ENCODE measurements around the gene USP10.
A peak's percentile ranks its signal among the peaks of the same experiment; 100 is the strongest.
"Not testable (repeated sequence)": the region's sequence is repeated elsewhere in the genome, so short reads cannot be mapped to it uniquely, and the experiment has no call there.

Gene USP10

DNA sequence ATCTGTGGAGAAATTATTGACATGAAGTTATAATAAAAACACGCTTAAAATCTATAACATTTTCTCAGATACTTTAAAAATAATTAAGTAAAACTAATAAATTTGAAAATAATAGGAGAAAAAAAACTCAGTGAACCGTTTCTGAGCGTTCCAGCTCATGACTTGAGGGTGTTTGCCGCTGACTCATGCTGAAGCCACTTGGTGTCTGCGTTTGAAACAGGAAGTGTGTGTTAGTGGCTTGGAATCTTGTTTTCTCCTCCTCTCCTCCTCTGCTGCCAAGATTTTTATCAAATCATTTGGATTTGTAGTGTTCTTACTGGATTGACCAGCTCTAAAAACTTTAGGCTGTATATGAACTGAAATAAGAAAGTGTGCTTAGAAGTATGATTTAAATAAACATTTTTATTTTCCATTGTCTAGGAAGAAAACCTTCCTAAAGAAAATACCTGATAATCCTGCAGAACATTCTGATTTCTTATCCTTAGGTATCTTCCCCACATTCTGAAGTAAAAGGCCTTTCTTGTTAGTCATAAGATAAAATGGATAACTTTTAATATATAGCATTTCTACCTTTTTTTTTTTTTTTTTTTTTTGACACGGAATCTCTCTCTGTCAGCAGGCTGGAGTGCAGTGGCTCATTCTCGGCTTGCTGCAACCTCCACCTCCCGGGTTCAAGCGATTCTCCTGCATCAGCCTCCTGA is 30.8 kb downstream of the USP10 start:
- no peak for DNase-seq

DNA sequence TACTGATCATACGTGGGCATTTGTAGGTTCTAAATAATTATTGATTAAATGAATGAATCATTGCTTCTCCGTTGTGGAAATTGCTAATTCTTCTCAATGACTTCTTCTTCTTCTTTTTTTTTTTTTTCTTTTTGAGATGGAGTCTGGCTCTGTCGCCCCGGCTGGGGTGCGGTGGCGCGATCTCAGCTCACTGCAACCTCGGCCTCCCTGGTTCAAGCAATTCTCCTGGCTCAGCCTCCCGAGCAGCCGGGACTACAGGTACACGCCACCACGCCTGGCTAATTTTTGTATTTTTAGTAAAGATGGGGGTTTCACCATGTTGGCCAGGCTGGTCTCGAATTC is 32.5 kb downstream of the USP10 start:
- not testable (repeated sequence) for DNase-seq

DNA sequence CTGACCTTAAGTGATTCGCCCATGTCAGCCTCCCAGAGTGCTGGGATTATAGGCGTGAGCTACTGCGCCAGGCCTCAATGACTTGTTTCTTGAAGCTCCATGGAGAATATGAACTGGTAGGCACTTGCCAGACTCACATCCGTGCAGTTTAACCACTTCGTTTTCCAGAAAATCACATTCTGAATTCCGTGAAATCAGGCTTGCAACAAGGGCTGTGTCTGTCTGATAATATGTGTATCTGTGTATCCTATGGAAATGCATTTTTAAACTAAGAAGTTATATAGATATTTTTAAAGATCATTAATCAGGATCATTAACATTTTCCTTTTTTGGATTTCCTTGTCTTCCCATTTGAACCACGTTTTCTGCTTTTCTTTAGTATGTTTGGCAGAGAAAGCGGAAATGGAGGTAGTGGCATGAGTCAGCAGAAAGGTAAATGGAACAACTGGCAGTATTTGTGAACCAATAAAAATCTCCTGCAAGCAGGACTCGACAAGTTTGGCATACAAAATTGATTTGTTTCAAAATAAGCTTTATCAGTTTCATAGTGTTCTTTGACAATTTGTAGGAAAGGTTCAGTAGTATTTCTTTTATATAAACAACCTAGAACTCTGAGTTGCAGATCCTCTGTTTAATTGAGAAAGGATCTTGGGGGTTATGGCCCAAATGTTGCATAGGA is 33.0 kb downstream of the USP10 start:
- DNase-seq, result no peak

DNA sequence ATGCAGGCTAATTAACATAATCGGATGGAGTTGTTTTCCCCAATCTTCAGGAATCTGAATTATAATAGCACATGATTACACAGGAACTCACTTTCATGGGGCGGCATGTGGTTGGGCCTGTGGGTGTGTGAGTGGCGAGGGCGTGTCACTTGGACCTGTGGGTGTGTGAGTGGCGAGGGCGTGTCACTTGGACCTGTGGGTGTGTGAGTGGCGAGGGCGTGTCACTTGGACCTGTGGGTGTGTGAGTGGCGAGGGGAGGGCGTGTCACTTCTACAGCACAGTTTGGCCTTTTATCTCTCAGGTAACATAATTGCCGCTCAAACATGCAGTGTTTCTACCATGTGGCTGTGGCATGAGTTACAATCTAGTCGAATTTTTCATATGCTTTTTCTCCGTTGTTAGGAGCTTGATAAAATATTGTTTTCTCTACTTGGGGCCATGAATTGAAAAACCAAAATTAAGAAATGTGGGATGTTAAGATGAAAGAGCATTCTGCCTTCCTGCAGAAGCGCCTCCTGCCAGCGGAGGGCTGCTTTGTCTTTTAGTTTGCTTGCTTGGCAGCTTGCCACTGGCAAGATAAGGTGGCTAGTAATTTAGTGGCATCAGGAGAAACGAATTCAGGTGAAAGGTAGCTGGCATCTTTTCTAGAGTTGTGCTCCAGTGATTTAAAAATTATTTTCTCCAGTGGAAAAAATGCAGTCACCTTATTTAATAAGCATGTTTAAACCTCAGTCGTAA is 36.2 kb downstream of the USP10 start:
- DNase-seq, result no peak

DNA sequence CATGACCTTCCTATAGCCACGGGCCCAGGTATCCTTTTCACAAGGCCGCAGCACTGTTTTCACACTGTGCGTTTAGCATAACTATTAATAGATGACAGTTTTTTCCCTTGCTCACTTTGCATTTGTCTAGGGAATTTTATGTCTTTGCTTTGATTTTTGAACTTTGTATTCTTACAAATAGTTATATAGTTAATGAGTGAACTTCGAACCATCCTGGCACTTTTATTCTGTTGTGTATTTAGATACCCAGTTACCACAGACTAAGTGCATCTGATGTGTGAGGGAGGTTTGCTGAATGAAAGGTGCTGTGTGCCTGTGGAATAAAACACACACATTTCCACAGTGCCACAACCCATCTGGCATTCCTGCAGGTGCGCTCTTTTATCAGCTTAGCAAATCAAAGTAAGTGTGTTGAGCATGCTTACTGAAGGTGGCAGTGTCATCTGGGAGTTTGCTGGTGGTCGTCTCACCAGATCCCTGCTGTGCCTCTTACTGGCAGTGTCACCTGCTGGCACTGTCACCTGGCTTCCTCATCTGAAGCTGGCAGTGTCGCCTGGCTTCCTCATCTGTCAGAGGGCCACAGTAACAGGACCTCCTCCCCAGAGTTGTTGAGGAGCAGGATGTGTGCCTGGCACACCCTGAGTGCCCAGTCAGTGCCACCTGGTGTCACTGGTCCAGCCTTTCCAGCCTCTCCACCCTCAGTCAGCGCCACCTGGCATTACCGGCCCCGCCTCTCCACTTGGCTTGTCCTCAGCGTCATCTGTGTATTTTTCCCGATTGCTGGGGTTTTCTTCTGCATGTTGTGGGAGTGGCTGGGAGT is 37.6 kb downstream of the USP10 start:
- DNase-seq, result no peak

DNA sequence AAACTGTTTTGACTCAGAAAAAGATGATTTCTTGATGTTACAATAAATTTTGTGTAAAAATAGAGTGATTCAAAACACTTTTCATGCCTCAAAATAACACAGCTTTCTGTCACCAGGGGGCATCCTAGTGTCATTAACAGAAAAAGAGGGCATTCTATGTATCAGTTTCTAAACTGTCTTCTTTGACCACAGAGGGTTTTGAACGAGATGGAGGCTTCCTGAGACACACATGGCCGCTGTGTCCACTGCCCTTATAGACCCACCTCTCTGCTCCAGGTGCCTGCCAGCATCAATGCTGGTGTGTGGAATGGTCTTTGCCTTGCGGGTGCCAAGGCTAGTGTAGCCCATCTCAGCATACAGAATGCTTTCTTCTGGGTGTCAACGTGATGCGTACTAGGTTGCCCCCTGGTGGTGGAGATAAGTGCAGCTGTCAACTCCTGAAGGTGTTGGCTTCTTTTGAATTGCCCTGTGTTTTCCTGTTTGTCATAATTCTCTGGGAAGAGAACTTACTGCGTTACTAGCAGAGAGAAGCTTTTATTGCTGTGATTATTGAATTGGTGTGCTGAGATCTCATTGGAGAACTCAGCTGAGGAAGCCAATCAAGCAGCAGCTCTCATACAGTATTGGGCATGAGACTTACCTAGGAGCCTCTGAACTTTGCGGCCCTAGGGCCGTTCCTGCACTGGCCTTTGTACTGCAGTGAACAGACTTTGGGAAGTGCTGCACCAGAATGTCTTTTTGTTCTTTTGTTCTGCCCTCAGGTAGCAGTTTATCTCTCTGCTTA is 38.6 kb downstream of the USP10 start:
- peak; percentile 73 for DNase-seq

DNA sequence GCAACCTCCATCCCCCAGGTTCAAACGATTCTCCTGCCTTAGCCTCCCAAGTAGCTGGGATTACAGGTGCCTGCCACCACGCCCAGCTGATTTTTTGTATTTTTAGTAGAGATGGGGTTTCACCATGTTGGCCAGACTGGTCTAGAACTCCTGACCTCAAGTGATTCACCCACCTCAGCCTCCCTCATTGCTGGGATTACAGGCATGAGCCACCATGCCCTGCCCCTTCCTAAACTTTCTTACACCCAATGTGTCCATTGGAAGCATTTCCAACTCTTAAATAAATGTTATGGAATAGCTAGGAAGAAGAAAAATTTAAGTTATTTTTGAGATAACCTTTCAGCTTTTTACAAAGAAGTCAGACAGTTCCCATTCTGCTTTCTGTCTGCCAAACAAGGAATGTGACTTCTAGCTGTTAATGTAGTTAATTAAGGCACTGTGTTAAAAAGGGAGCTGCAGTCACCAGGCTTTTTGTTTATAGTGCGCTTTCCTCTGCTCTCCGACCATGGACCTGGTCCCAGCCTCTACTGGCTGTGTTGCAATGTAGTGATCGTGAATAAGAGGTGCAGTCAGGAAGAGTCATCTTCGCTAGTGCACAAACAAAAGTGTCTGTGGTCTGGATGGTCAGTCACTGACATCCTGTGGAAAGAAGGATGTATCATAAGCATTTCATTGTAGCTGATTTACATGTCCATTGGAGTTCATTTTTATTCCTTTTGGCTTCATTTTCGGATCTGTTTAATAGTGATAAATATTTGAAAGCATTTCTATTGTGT is 39.7 kb downstream of the USP10 start:
- no peak for DNase-seq

DNA sequence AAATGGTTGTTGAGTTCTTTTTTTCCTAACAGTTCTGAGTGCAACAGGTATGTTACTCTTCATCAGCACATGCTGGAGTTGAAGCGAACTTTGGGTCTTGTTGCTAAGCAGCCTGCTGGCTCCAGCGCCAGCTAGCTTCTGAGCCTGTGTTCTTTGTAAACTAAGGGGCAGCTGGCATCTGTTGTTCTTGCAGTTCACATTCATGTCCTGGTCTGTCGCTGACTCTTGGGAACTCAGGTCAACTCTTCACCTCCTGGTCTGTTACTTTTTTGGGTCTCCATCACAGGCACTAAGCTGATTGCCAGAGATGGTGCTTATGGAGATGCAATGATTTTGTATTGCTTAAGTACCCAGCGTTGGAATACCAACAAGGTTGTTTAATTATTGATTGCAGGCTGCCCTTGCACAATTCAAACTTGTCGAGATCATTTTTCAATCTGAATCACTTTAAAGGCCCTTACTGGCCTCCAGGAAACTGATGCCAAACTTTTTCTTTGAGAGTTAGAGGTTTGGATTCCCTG is 40.9 kb downstream of the USP10 start:
- DNase-seq, result no peak

DNA sequence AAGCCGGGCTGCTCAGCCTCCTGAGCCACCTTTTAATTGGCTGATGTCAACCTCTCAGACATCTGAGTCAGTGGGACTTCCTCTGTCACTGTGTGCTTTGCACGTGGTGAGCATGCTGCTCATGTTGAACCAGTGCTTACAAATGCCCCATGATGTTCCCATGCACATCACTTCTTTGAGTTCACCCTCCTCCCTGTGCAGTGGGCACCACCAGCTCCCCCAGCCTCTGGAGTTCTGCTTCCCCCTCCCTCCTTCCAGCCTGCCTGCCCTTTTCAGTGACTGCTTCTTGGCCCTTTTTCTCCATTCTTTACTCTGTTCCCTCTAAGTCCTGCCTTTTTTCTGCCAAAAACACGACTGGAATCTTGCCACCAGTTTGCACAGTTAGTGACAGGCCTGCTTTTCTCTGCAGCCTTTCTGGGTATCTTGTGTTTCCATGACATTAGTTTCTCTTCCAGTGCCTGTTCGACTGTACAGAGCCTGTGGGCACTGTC is 41.6 kb downstream of the USP10 start:
- peak; percentile 50 for DNase-seq

DNA sequence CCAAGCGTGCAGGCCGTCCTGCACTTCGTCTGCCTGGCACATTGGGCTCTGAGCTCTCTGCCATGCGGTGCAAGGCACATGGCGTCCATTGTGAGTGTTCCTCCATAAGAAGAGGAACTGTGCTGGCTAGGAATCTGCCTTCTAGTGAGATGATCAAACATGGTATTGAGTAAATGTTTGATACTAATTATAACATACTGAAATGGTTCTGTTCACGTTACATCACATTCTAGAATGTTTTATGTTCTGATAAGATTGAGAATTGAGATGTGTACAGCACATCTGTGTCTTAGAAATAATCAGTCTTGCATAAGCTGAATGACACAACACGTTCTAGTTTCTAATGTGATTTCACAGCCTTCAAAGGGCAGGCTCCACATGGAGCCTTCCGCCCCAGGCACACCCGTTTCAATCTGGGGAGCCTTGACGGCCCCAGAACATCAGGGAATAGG is 42.9 kb downstream of the USP10 start:
- DNase-seq, result no peak

DNA sequence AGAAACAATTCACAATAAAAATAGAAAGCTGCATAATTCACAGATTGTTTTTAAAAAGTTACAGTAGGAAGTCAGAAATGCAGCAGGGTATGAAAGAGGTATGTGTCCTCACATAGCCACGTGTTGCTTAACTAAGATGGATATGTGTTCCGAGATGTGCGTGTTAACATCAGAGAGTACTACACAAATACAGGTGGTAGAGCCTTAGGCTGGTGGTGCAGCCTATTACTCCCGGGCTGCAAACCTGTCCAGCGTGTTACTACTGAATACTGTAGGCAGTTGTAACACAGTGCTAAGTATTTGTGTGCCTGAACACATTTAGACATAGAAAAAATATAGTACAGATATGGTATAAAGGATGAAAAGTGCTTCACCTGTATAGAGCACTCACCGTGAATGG is 46.4 kb downstream of the USP10 start:
- no peak for DNase-seq

DNA sequence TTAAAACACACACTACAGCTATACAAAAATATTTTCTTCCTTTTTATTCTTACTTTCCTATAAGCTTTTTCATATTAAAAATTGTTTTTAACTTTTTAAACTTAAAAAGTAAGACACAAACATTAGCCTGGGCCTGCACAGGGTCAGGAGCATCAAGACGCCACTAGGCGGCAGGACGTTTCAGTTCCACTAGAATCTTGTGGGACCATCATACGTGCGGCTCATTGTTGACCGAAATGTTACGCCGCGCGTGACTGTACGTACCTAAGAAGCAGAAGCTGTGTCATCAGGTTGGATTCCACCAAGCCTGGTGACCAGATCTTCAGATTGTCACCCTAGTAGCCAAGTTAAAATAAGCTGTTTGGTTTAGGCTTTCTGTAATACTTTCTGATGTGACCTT is 47.1 kb downstream of the USP10 start:
- no peak for DNase-seq

DNA sequence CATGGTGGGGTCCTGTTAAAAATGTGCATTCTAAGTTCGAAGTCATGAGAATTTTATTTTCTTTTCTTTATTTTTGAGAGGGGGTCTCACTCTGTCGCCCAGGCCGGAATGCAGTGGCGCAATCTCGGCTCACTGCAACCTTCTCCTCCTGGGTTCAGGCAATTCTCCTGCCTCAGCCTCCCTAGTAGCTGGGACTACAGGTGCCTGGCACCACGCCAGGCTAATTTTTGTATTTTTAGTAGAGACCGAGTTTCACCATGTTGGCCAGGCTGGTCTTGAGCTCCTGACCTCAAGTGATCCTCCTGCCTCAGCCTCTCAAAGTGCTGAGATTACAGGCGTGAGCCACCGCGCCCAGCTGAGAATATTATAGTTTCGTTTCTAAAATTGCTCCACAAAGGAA is 48.4 kb downstream of the USP10 start:
- DNase-seq, result not testable (repeated sequence)

DNA sequence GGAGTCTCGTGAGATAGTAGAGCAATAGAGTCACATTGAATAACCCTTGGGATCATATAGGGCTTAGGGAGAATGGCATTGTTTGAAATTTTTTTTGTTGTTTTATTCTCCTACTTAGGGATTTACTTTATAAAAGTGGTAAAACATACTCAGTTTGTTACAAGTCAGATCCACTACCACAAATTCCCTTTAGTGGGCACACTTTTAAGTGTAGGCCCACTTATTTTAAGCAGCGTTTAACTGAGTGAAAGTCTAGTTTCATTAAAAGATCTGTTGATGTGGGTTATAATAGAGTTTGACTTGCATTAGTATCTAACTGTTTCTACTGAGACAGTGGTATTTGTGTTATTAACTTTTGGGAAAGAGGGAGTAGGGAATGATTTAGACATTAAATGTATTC is 49.3 kb downstream of the USP10 start:
- DNase-seq, result no peak

DNA sequence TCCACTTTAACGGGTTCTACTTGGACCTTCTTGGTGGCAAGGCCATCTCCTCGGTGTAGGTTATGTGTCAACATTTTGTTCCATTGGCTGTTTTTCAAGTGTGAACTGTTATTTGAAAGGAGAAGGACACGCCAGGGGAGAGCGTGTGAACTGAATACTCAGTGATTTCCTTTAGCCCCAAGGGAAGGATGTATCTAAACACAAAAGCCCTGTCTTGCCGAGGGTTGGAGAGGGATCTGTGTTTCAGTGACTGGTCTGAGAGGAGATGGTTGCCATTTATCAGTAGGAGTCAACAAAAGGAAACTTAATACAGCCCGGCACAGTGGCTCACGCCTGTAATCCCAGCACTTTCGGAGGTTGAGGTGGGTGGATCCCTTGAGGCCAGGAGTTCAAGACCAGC is 50.0 kb downstream of the USP10 start:
- no peak for DNase-seq

DNA sequence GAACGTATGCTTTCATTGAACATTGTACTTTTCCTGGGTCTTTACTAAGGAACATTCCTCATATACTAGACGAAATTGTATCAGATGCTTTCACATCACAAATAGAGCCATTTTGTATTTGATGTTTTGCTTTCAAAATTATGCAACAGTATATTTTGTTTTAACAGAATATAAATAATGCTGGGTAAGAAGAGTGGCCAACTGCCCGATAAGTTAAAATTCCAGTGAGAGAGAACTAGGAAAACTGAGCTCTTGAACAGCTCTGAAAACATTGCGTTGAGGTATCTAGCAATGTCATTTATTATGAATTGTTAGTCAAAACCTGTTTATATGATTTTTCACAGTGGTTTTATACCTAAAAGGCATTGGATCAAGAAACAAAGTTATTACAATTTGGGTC is 50.8 kb downstream of the USP10 start:
- DNase-seq, result no peak

DNA sequence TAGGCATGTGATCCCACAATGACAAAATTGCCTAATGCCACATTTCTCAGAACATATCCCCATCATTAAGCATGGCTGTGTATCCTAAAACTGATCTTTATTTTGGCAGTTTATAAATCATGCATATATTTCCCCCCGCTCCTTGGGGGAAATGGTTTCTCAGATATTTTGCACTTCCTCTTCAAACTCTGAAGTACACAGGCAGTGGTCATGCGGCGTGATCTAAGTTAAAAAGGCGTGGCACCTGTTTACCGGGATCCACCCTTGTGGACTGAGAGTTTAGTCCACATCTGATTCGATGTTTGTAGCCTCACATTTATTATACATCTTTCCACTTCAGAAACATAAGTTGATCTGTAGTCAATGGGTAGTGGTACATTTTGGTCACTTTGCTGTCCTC is 51.4 kb downstream of the USP10 start:
- DNase-seq, result no peak

DNA sequence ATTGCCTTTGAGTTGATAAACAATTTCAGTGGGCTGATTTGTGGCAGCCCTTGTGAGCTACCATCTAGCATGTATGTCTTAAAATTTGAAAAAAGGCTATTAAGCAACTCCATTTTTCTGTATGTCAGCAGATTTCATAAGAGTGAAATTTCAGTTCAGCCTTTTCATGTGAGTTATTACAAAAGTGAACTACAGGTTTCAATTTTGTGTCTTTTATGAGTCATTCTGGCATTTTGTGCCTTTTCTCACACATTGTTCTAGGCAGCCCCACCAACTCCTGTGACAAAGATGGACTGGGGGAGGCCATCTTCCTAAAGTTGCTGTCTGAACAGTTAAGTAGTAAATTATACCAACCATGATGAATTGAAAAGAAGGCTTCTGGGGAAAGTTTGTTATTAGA is 52.1 kb downstream of the USP10 start:
- no peak for DNase-seq

DNA sequence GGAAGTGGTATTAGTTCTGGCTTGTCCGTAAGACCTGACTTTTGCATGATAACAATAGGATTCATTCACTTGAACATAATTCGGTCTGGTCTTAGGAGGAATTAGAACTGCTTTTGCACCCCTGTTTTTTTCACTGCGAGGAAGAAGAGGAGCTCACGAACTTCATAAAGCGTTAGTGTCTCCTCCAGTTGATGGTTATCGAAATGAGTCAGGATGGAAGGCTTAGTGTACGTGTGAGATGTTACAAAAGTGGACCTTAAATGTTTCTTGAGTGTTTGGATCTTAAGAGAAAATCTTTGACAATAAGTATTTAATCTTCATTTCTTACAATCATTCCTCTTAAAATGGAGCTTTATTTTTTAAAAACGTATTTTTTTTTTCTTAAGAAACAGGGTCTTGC is 52.8 kb downstream of the USP10 start:
- DNase-seq, result no peak

DNA sequence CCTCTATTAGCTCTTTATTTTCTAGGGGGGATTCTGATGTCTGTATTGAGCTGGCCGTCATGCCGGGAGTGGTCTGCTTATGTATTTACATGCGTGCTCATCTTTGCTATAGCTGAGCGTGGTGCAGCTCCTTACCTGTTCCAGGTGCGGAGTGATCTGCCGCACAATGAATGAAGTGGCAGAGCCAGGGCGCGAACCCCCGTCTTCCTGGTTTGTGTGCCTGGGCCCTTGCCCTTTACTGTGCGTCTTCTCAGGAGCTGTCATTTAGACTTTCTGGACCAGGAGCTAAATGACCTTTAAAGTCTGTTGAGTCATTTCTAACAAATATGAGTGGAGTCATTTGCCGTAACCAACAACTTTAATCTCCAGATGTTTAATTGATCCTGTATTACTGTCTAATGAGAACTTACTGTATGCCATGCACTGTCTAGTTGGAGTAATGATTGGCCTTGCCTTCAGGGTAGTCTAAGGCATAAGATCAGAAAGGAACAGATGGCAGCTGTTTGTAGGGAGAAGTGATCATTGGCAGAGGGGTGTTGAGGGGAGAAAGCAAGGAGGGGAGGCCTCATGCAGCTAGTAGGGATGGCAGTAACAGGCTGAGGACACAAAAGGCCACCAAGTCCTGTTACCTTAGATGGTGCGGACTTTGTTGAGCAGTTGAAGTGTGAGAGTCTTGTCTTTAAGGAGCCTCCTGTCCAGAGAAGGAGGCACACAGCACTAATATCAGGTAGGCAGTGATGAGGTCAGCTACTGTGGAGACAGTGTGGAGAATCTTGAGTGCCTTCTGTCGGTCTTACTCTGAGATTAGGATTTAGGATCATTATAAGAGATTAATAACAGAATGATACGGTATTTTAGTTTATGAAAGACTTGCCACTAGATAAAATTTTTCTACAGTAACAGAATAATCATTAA is 53.9 kb downstream of the USP10 start:
- no peak for DNase-seq
